Keratinocyte (primary cell): ENCODE results near the gene ZFP3. TPM values are rescaled to one million over a fixed set of nuclear protein-coding genes. Genes with fewer than 3 reads are reported as not detected.
"Not testable (repeated sequence)": the region's sequence is repeated elsewhere in the genome, so short reads cannot be mapped to it uniquely, and the experiment has no call there.

Experiments
- DNase-seq: peaks from one replicate; pipeline ENCODE4 v3.0.0-alpha.2; 2011; ENCODE audit warnings: low read depth, missing footprints, low spot score
- FAIRE-seq: peaks from 2 replicates; lab custom pipeline; 2011; peaks lifted over from hg19 to GRCh38; lab: Jason Lieb, UNC
- H2AFZ ChIP-seq: 2 replicates; pipeline ENCODE4 v1.6.0; 2012; ENCODE audit warnings: low read length, control low read depth, inconsistent platforms; ENCODE audit not compliant: control insufficient read depth
- H3K27ac ChIP-seq: 2 replicates; pipeline ENCODE4 v1.5.1; 2011; ENCODE audit warnings: low read length; ENCODE audit not compliant: control insufficient read depth, insufficient read depth
- H3K27me3 ChIP-seq: 3 replicates; pipeline ENCODE4 v1.6.0; 2011; ENCODE audit warnings: low read length; ENCODE audit not compliant: control insufficient read depth, insufficient read depth; ENCODE audit errors: extremely low read depth
- H3K36me3 ChIP-seq, 2 experiments: 2 replicates in 1 of 2; 3 replicates in 1 of 2; pipeline ENCODE4 v1.5.1; 2011; ENCODE audit warnings: low read length in 2 of 2, mild to moderate bottlenecking in 1 of 2; ENCODE audit not compliant: control insufficient read depth in 2 of 2, insufficient read depth in 2 of 2; ENCODE audit errors: extremely low read depth in 1 of 2
- H3K4me1 ChIP-seq: 3 replicates; pipeline ENCODE4 v1.5.1; 2011; ENCODE audit warnings: low read length; ENCODE audit not compliant: control insufficient read depth, insufficient read depth; ENCODE audit errors: extremely low read depth
- H3K4me2 ChIP-seq: 3 replicates; pipeline ENCODE4 v1.6.0; 2011; ENCODE audit warnings: low read depth, low read length; ENCODE audit not compliant: control insufficient read depth, insufficient read depth; ENCODE audit errors: extremely low read depth
- H3K4me3 ChIP-seq, 3 experiments: fragments of 200-600 bp in 1 of 3; sonication (generic) in 1 of 3; 2 replicates in 2 of 3; 3 replicates in 1 of 3; pipeline ENCODE4 v1.5.1; 2011 to 2016; ENCODE audit warnings: low read length in 3 of 3, mild to moderate bottlenecking in 3 of 3, control low read depth in 2 of 3, inconsistent platforms in 1 of 3, low read depth in 1 of 3, mixed read lengths in 1 of 3, mixed run types in 1 of 3, moderate library complexity in 1 of 3; ENCODE audit not compliant: control insufficient read depth in 2 of 3, insufficient read depth in 2 of 3; ENCODE audit errors: extremely low read depth in 1 of 3
- H3K79me2 ChIP-seq: 2 replicates; pipeline ENCODE4 v1.6.0; 2012; ENCODE audit warnings: low read length; ENCODE audit not compliant: control insufficient read depth, insufficient read depth
- H3K9ac ChIP-seq: 3 replicates; pipeline ENCODE4 v1.6.0; 2011; ENCODE audit warnings: low read length; ENCODE audit not compliant: control insufficient read depth, insufficient read depth; ENCODE audit errors: extremely low read depth
- H3K9me1 ChIP-seq: 3 replicates; pipeline ENCODE4 v1.6.0; 2011; ENCODE audit warnings: low read length; ENCODE audit not compliant: control insufficient read depth, insufficient read depth; ENCODE audit errors: extremely low read depth
- H3K9me3 ChIP-seq: 2 replicates; pipeline ENCODE4 v1.5.1; 2012; ENCODE audit warnings: low read depth, low read length; ENCODE audit not compliant: control insufficient read depth
- H4K20me1 ChIP-seq: 3 replicates; pipeline ENCODE4 v1.6.0; 2011; ENCODE audit warnings: low read length; ENCODE audit not compliant: control insufficient read depth, insufficient read depth; ENCODE audit errors: extremely low read depth
- EZH2 ChIP-seq: IDR thresholded peaks from one replicate; pipeline ENCODE4 v1.6.1; 2012; ENCODE audit warnings: inconsistent platforms, mild to moderate bottlenecking, low read length, moderate library complexity
- dilution Hi-C: fragments of 300-500 bp; cut with MboI; formaldehyde crosslinking; loops from one replicate; pipeline ENCODE4 v1.7.0; 2020; ENCODE audit warnings: low sequenced_read_pairs; ENCODE audit not compliant: extremely low pct_ligation_motif_present
- polyA plus RNA-seq, 5 experiments: library from polyadenylated mRNA; depleted of rRNA in 3 of 5; stranded (reverse) in 3 of 5; stranded (forward) in 1 of 5; unstranded in 1 of 5; fragments of >200 nt; gene quantifications; 1 replicate in 1 of 5; 2 replicates in 3 of 5; 3 replicates in 1 of 5; pipeline versions ENCODE4 v1.2.1 to v1.2.3, GENCODE V29; 2011 to 2012; ENCODE audit warnings: missing spikeins in 2 of 5, low read depth in 1 of 5, low replicate concordance in 1 of 5
- TF ChIP-seq, protein P1 (sequence below), 3 experiments: IDR thresholded peaks in 1 of 3; conservative IDR thresholded peaks in 1 of 3; optimal IDR thresholded peaks in 1 of 3; 2 replicates in 2 of 3; 3 replicates in 1 of 3; pipeline versions ENCODE3 to v1.5.1; 2011; ENCODE audit warnings: low read length in 3 of 3, mild to moderate bottlenecking in 3 of 3, moderate library complexity in 2 of 3, control low read depth in 1 of 3, inconsistent platforms in 1 of 3; ENCODE audit not compliant: insufficient read depth in 2 of 3; ENCODE audit errors: extremely low read depth in 1 of 3

The ZFP3 gene
- polyA plus RNA-seq, 1 donor (not counting 4 experiments of a cell fraction or from before 2014, with no cell fraction given), result 3.0 TPM

DNA sequence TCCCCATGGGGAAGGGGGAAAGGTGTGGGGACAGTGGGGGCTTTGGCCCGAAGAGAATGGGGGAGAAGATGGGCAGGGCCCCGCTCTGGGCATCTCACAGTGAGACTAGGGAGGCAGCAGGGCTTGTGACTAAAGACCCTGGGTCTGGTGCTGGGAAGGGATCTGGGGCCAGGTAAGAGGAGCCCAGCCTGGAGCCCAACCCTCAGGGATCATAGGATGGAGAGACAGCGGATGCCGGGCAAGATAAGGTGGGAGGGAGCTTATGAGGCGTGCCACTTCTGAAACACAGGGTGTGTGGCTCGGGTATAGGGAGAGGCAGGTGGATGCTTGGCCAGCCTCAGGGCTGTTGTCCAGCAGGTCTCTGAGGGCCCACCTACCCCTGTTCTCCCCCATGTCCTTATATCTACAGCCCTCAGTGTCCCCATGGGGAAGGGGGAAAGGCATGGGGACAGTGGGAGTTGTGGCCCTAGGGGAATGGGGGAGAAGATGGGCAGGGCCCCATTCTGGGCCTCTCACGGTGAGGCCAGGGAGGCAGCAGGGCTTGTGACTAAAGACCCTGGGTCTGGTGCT is 53.0 kb downstream of the ZFP3 start:
- Histone ChIP-seq H3K4me3 (no peak overlapping the region), H3K4me2 (no peak overlapping the region), H4K20me1 (no peaks in the 10 kb centered on the region), H3K9me1 (no peaks in the 10 kb centered on the region), H3K27ac (no peak overlapping the region), H2AFZ (no peak overlapping the region), H3K9ac (no peak overlapping the region), H3K4me1 (no peaks in the 10 kb centered on the region), H3K27me3 (no peaks in the 10 kb centered on the region), H3K36me3 (no peaks in the 10 kb centered on the region), H3K79me2 (no peaks in the 10 kb centered on the region), H3K9me3 (no peaks in the 10 kb centered on the region)
- TF ChIP-seq EZH2, result no peak
- TF ChIP-seq, protein P1, sequence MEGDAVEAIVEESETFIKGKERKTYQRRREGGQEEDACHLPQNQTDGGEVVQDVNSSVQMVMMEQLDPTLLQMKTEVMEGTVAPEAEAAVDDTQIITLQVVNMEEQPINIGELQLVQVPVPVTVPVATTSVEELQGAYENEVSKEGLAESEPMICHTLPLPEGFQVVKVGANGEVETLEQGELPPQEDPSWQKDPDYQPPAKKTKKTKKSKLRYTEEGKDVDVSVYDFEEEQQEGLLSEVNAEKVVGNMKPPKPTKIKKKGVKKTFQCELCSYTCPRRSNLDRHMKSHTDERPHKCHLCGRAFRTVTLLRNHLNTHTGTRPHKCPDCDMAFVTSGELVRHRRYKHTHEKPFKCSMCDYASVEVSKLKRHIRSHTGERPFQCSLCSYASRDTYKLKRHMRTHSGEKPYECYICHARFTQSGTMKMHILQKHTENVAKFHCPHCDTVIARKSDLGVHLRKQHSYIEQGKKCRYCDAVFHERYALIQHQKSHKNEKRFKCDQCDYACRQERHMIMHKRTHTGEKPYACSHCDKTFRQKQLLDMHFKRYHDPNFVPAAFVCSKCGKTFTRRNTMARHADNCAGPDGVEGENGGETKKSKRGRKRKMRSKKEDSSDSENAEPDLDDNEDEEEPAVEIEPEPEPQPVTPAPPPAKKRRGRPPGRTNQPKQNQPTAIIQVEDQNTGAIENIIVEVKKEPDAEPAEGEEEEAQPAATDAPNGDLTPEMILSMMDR (optimal IDR thresholded peaks at IDR 0.05 in 1 of 3, IDR thresholded peaks at IDR 0.05 in 1 of 3, conservative IDR thresholded peaks at IDR 0.05 in 1 of 3; ENCODE audit: extremely low read depth in 1 of 3, insufficient read depth in 2 of 3, low read length in 3 of 3), result no peak
- no peak for DNase-seq
- dilution Hi-C loops, result no loop called here
- no peak for FAIRE-seq

DNA sequence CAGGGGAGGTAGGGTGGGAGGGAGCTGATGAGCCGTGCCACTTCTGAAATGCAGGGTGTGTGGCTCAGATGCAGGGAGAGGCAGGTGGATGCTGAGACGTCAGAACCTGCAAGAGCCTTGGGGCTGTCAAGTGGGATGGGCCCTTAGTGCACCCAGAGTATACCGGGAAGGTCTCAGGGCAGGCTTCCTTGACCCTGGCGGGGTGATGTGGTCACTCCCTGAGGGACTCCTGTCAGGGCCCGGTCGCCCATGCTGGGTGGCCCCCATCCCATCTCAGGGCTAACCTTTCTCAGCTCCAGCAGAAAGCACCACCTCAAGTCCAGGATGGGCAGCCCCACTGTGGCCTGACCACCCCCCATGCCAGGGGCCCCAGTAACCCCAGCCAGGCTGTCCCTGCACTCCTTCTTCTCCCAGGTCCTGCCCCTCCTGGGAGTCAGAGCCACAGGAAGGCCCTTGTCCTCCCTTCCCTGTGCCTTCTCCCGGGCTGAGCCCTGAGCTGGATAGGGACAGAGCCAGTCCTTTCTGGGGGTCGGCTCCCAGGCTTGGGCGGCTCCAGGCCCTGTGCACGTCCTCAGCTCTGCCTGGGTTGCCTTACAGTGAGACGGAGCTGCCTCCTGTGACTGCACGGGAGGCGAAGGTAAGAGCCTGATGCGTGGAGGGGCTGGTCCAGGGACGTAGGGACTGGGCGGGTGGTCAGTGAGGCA is 53.7 kb downstream of the ZFP3 start:
- H3K4me2 ChIP-seq, FAIRE-seq, H2AFZ ChIP-seq, H3K36me3 ChIP-seq, H3K4me1 ChIP-seq, H4K20me1 ChIP-seq, DNase-seq, H3K9ac ChIP-seq, dilution Hi-C loops, H3K79me2 ChIP-seq, H3K9me3 ChIP-seq, H3K27ac ChIP-seq, H3K9me1 ChIP-seq, H3K27me3 ChIP-seq, H3K4me3 ChIP-seq: not testable (repeated sequence)

DNA sequence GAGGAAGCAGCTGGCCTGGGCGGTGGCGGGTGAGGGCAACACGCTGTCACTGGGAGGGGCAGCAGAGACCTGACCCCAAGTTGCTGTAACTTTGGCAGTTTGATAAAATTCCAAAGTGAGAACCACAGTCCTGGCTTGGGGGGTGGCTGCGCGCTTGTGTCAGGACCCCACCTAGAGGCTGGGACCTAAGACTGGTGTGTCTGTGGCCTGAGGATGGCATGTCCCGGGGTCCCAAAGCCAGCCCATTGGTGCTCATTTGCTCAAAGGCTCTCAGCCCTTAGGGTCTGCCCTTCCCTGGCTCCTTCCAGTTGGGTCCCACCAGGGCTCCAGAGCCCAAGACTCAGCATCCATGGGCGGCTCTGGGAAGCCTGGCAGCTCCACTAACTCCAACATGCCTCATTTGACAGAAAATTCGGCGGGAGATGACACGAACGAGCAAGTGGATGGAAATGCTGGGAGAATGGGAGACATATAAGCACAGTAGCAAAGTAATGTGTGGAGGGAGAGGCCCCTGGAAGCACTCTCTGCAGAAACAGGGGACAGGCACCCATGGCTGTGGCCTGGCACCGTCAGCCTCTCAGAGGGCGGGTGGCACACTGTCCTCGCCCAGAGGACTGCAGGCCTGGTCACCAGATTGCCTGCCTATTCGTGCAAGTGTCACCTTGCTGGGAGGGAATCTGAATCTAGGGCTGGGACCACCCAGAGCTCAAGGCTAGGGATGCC is 54.4 kb downstream of the ZFP3 start:
- H3K4me1 ChIP-seq, H4K20me1 ChIP-seq, H3K9me1 ChIP-seq, dilution Hi-C loops, H3K4me2 ChIP-seq, H3K4me3 ChIP-seq, H3K36me3 ChIP-seq, H3K79me2 ChIP-seq, H3K27me3 ChIP-seq, H2AFZ ChIP-seq, H3K9me3 ChIP-seq, FAIRE-seq, H3K9ac ChIP-seq, H3K27ac ChIP-seq, DNase-seq: not testable (repeated sequence)
